HUES48 (cell line): ENCODE measurements around the gene ZXDC.

Experiments used
- H3K27ac ChIP-seq: one replicate; pipeline ENCODE4 v1.7.0; 2013; ENCODE audit warnings: low read depth, low read length, inconsistent platforms
- H3K27me3 ChIP-seq: 2 replicates; pipeline ENCODE4 v1.6.1; 2013; ENCODE audit warnings: mild to moderate bottlenecking, low read length; ENCODE audit not compliant: control insufficient read depth, insufficient read depth
- H3K36me3 ChIP-seq: 2 replicates; pipeline ENCODE4 v1.6.1; 2013; ENCODE audit warnings: low read length; ENCODE audit not compliant: control insufficient read depth, insufficient read depth
- H3K4me1 ChIP-seq: 2 replicates; pipeline ENCODE4 v1.6.1; 2013; ENCODE audit warnings: mild to moderate bottlenecking, low read length; ENCODE audit not compliant: control insufficient read depth, insufficient read depth
- H3K4me3 ChIP-seq: 2 replicates; pipeline ENCODE4 v1.5.1; 2013; ENCODE audit warnings: mild to moderate bottlenecking, low read depth, low read length
- H3K9ac ChIP-seq: 2 replicates; pipeline ENCODE4 v1.6.1; 2013; ENCODE audit warnings: mild to moderate bottlenecking, low read depth, low read length, moderate library complexity
- H3K9me3 ChIP-seq: 2 replicates; pipeline ENCODE4 v1.6.1; 2013; ENCODE audit warnings: low read length; ENCODE audit not compliant: control insufficient read depth, insufficient read depth

ZXDC gene

DNA sequence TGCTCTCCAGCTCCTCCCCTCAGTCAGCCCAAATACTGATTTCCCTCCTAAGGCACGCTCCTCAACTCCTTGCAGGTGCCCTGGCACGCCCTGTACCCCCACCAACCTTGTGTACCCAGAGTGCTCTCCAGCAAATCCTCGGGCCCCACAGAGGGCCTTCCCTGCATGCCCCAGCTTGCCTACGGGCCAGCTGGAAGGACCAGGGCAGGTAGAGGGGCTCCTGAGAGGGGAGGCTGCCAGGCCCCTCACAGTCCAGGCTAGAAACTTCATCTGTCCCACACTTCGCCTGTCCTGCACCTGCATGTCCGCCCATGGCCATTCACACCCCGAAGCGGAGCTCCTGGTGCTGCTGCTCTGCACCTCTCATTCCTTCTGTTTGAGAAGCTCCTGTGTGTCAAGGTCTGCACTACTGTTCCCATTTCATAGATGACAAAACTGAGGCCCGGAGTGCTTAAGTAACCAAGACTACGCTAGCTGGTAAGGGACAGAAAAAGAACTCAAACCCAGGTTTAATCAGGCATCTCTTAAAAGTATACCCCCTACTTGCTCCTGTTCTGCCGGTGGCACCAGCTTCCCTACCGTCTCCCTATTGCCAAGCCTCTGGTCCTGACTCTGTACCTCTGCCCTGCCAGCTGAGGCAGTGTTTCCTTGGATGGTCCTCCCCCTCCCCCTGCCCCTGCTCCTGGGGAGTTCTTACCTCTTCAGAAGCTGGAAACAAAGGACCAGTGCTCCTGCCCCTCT is 35.6 kb downstream of the ZXDC start:
- Histone ChIP-seq H3K36me3 (peaks cover 21% of the 10 kb centered on the region), H3K4me3 (no peak overlapping the region), H3K27ac (no peak overlapping the region), H3K9ac (no peak overlapping the region), H3K4me1 (peaks cover 5% of the 10 kb centered on the region; the same call in 1 of the 2 replicates), H3K27me3 (no peaks in the 10 kb centered on the region), H3K9me3 (no peaks in the 10 kb centered on the region)

DNA sequence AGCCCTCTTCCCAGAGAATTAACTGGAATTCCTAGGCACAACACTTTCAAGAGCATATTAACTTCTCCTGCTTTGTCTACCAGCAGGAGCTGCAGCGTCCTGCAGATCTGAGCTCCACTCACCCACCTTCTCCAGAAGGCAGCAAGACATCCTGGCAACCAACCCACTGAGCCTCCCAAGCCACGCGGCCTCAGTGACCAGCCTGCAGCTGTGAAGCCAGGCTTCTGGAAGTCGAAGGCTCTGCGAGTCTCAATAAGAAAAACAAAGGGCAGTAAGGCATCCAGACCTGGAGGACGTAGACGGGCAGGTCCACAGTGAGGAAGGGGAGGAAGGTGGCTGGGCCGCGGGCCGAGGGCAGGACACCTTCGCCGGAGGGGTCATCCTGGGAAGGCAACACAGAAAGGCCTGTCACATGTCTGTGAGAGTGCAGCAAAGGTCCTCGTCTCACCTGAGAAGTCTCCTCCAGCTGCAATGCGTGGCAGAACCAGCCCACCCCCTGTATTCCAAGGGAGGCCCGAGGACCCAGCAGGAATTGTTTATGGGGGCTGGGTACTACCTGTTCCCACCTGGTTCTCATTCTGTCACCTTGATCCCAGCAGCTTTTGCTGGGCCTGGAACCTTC is 36.2 kb downstream of the ZXDC start:
- H3K27ac ChIP-seq, result no peak overlapping the region
- H3K9ac ChIP-seq, result no peak overlapping the region
- H3K27me3 ChIP-seq, result no peaks in the 10 kb centered on the region
- H3K4me3 ChIP-seq, result no peak overlapping the region
- no peaks in the 10 kb centered on the region for H3K9me3 ChIP-seq
- H3K4me1 ChIP-seq, result peaks cover 5% of the 10 kb centered on the region; the same call in 1 of the 2 replicates
- H3K36me3 ChIP-seq, result peaks cover 21% of the 10 kb centered on the region

GRCh38 chr3:126438746-126439145 is 36.9 kb downstream of the ZXDC start:
- Histone ChIP-seq H3K9me3 (no peaks in the 10 kb centered on the region), H3K36me3 (peaks cover 21% of the 10 kb centered on the region)

DNA sequence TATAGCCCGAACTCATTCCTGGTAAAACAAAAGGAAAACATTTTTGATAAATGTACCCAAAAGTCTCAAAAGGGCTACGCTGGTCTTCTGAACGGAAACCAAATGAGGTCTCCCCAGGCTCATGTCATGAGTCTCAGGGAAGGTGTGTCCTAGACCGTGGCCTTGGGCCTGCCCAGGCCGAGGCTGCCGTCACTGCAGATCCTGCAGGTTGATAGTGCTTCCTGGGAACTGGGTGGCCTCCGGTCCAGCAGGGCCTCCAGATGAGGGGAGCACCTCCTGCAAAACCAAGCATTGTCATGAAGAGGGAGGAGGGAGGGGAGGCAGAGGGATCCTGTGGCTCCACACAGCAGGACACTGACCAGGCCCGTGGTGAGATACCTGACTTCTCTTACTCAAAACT is 37.5 kb downstream of the ZXDC start:
- Histone ChIP-seq H3K9ac (no peak overlapping the region), H3K4me1 (peaks cover 2% of the 10 kb centered on the region; the same call in 1 of the 2 replicates), H3K36me3 (peaks cover 21% of the 10 kb centered on the region), H3K27me3 (no peaks in the 10 kb centered on the region), H3K4me3 (no peak overlapping the region), H3K27ac (no peak overlapping the region), H3K9me3 (no peaks in the 10 kb centered on the region)

More at GRCh38 chr3:126438746-126439145, 36.9 kb downstream of the ZXDC start:
- no peak overlapping the region for H3K4me3 ChIP-seq
- peaks cover 5% of the 10 kb centered on the region; the same call in 1 of the 2 replicates for H3K4me1 ChIP-seq
- H3K27me3 ChIP-seq, result no peaks in the 10 kb centered on the region
- no peak overlapping the region for H3K9ac ChIP-seq
- H3K27ac ChIP-seq, result no peak overlapping the region

DNA sequence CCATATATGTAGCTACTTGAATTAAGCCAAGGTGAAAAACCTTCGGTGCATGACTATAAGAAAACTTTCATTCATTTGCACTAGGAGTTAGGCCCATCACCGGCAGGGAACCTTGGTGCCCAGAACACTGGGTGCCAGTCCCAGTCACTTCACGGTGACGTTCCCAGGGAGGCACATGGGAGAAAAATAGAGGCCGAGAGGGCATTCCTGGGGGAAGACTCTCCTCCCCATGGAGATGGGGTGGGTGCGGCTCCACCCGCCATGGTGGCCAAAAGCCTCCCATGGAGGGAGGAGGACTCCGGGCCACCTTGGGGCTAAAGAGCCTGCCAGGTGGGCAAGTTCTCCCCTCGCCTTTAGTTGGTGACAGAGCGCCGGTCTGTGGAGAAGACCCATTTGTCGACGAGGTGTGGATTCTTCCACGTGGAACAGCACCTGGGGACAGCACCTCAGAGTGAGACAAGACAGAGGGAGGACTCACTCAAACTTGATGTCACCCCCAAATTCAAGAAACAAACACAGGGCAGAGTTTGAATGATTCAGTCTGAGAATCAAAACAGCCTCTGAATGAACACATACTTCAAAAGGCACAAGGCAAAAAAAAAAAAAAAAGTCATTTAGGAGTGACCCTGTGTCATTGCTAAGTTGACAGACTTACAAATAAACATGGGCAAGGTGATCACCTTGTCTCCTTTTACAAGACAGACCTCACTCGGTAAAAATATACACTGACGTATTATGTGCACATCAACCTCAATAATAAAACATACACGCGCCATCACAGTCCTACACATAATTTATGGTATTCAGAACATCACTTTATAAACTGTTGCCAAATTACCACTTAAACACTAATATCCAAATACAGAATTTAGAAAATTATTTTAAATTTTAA is 38.6 kb downstream of the ZXDC start:
- H3K27me3 ChIP-seq, result no peaks in the 10 kb centered on the region
- H3K27ac ChIP-seq, result no peak overlapping the region
- no peaks in the 10 kb centered on the region for H3K9me3 ChIP-seq
- no peaks in the 10 kb centered on the region for H3K4me1 ChIP-seq
- no peak overlapping the region for H3K9ac ChIP-seq
- peaks cover 21% of the 10 kb centered on the region for H3K36me3 ChIP-seq
- H3K4me3 ChIP-seq, result no peak overlapping the region

DNA sequence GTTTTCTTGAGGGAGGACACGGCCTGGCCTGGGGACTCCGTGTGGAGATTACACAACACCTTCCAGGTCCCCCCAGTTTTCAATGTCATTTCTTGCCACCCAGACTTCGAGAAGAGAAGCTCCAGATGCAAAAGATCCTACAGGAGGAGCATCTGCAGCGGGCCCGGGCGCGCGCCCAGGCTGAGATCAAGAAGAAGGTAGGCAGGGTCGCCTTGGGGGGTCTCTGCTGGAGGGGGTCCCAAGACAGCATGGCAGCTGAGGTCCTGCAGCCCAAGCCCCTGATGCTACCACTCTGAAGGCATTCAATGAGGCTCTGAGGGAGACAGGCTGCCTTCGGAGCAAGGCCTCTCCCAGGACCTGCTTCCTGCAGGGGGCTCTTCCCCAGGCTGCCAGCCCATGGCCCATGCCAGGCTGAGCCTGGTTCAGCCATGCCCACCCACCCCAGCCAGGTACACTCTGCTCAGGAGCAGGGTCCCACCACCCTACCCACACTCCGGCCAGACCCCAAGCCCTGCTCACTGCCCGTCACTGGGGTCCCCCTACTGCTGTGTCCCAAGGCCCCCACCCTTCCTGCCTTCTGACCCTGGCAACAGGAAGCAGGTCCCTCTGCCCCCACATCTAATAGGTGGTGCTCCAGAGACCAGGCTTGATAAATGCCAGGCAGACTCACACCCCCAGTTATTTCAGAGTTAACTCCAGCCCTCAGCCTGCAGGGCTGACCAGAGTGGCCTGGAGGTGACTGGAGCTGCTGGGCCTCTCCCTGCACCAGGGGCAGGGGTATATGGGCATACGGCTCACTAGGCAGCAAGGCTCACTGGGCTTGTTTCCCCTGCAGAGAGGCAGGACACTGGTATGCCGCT is 40.0 kb downstream of the ZXDC start:
- no peaks in the 10 kb centered on the region for H3K27me3 ChIP-seq
- no peaks in the 10 kb centered on the region for H3K9me3 ChIP-seq
- no peaks in the 10 kb centered on the region for H3K4me1 ChIP-seq
- no peak overlapping the region for H3K9ac ChIP-seq
- H3K4me3 ChIP-seq, result no peak overlapping the region
- no peak overlapping the region for H3K27ac ChIP-seq
- peaks cover 21% of the 10 kb centered on the region for H3K36me3 ChIP-seq

DNA sequence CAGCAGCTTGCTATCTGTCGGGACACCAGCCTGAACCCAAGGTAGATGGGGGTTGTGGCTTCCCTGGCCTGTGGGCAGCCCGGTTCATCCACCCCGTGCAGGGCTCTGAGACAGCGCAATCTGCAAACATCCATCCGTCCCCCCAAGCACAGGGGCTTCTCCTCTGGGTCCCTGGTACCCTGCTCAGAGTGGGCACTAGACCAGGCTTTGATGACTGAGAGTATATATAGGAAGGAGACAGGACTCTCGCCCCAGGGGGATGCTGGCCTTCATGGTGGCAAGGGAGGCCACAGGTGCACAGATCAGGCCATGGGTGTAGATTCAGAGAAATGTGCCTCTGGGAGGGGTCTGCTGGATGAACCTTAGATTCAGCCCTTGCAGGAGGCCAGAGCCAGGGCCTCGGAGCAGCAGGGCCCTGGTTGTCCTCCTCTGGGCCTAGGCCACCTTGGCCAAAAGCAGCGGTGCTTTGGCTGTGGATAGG is 40.7 kb downstream of the ZXDC start:
- no peaks in the 10 kb centered on the region for H3K4me1 ChIP-seq
- no peak overlapping the region for H3K4me3 ChIP-seq
- H3K9me3 ChIP-seq, result no peaks in the 10 kb centered on the region
- H3K27me3 ChIP-seq, result no peaks in the 10 kb centered on the region
- H3K9ac ChIP-seq, result no peak overlapping the region
- H3K27ac ChIP-seq, result no peak overlapping the region
- peaks cover 21% of the 10 kb centered on the region for H3K36me3 ChIP-seq

- Histone ChIP-seq H3K4me3 (no peak overlapping the region), H3K27ac (no peak overlapping the region), H3K9me3 (no peaks in the 10 kb centered on the region), H3K4me1 (no peaks in the 10 kb centered on the region), H3K9ac (no peak overlapping the region), H3K36me3 (peaks cover 18% of the 10 kb centered on the region), H3K27me3 (no peaks in the 10 kb centered on the region)
These were observed 41.5 kb downstream of the ZXDC start for GRCh38 chr3:126434264-126434590.

GRCh38 chr3:126433496-126434263 is 42.0 kb downstream of the ZXDC start:
- Histone ChIP-seq H3K4me3 (no peak overlapping the region), H3K27ac (no peak overlapping the region), H3K27me3 (no peaks in the 10 kb centered on the region), H3K4me1 (no peaks in the 10 kb centered on the region), H3K9ac (no peak overlapping the region), H3K36me3 (peaks cover 16% of the 10 kb centered on the region), H3K9me3 (no peaks in the 10 kb centered on the region)

GRCh38 chr3:126433105-126433430 is 42.6 kb downstream of the ZXDC start:
- Histone ChIP-seq H3K9me3 (no peaks in the 10 kb centered on the region), H3K9ac (no peak overlapping the region), H3K4me3 (no peak overlapping the region), H3K4me1 (no peaks in the 10 kb centered on the region), H3K27me3 (no peaks in the 10 kb centered on the region), H3K36me3 (peaks cover 10% of the 10 kb centered on the region), H3K27ac (no peak overlapping the region)
